HG03103 (cell line): ENCODE measurements around the gene B4GALNT3.

ENCODE experiments used
- ATAC-seq: cut with Tn5 transposase; IDR thresholded peaks from one replicate; pipeline ENCODE4 v1.9.1; 2021; ENCODE audit warnings: low read depth; ENCODE audit not compliant: unreplicated experiment

B4GALNT3 gene

DNA sequence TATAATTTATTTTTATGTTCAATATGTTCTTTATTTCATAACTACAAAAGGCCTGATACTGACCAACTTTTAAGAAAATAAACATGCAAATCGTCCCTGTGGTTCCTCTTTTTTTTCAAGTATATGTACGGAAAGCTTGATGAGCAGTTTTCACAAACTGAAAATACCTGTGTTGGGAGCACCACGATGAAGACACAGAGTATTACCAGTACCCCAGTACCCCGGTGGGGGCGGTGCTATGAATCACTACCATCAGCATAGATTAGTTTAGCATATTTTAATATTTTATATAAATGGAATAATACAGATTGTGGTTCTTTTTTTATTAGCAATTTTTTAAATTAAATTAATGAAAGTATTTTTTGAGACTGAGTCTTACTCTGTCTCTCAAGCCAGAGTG, 7.0 kb downstream of the B4GALNT3 start:
- ATAC-seq, result no peak

DNA sequence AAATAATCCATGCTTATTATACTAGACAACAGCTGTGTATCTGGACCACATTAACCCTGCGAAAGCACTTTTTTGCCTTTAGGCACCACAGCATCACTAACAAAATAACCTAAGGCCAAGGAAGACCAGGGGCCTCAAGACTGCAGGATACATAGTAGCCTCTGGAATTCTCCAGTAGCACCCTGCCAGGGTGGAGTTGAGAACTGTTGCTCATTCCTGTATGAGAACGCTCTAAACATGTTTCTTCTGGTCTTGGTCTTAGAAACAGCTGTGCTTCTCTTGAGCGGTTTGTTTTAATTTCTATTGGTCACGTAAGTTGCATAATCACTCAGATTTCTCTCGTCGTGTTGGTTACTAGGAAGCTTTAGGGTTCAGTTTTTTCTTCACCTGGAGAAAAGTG, 7.9 kb downstream of the B4GALNT3 start:
- ATAC-seq, result no peak

DNA sequence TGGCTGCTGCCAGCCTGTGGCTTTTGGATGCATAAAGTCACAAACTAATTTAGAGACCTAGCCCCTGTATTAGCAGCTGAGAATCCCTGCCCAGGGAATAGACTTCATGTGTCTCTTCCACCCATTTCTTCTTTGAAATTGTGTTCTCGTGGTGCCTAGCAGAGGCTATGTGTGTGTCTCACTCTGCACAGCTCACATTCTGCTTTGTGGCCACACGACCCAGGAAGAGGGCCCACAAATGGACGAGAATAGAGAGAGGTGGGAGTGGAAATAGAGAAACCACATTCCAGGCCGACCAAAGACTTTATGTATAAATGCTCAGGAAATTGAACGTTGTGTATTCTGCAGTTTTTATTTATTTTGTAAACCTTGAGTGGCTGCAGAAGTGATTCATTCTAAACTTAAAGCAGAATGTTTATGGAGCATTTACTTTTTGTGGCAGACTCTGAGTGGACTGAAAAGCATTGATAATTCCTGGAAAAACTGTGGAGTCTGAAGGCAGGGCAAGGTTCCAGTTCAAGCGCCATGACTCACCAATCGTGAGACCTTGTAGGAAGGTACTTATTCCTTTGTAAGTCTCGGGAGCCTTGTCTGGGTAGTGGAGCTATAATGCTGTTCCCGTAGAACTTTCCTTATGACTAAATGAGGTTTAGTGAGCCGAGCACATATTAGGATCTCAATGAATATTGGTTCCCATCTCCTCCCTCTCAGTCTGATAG, 9.1 kb downstream of the B4GALNT3 start:
- no peak for ATAC-seq

DNA sequence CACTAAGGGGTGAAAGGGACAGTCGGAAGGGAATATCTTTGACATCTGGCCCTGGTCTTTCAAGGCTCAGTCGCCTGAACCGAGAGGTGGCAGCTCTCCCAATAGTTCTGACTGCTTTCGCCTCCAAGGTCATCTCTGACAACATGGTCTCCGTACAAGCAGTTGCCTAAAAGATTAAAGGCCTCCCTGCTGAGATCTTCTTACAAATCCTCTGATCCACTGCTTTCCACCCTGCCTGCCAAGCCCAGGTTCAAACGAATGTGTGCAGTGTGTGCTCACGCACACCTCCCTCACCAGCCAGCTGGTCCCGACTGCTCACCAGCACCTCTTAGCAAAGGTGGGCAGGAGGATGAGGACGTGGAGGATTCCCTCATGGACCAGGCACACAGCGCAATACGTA, 10.4 kb downstream of the B4GALNT3 start:
- no peak for ATAC-seq

DNA sequence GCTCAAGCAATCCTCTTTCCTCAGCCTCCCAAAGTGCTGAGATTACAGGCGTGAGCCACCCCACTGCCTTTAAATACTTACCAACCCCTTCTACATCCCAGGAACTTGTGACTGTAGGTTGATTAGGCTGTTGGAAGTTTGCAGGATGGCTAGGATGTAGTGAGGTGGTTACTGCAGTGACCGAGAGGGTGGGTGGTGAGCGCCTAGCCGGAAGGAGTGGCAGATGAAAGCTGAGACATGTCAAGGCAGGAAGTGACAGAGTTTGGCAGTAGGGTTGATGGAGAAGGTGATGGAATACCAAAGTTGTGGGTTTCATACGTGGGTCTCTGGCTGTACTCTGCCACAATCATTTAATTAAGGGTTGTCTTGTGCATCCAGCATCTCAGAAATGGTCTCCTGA, 13.5 kb downstream of the B4GALNT3 start:
- ATAC-seq, result no peak

DNA sequence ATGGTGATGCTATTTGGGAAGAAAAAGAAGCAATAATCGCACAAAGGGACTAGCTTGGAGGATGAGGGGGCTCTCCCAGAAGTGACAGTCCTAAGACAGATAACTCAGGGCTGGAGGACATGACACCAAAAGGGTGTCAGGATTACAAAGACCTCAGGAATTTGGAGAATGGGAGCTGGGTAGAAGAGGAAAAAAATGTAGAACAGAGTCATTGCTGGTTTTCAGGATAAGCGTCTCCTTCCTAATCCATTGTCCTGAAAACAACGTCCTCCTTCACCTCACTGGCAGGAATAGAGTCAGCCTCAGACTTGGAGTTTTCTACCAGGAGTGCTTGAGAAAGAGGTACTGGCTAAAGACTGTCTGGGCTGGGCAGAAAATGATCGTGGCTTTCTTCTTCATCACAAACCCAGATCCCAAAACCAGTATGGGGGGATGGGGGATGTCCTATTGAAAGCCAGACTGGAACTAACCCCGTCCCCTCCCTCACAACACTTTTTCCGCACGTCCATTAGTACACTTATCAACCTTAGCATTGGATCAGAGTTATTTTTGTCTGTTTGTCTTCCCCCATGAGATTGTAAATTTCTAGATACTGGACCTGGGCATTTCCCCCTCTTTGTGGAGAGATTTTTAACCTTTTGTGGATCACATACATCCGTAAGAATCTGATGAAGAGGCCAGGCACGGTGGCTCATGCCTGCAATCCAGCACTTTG, 14.3 kb downstream of the B4GALNT3 start:
- no peak for ATAC-seq

DNA sequence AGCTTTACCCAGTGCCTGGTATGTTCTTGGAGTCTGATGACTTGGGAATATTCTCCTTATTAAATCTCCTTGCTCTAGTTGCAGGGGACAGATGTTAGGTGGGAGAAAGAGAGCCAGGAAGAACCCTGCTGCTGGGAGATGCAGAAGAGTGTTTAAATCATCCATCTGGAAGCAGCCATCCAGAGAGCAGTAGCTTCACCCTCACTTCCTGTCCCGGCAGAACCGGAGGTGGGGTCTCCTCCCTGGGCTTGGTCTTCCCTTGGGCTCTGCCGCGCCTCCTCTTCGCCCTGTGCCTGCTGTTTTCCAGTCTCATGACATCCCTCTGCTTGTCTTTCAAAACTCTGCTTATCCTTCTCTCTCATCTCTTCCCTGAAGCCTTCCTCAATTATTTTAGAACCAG, 15.5 kb downstream of the B4GALNT3 start:
- no peak for ATAC-seq

DNA sequence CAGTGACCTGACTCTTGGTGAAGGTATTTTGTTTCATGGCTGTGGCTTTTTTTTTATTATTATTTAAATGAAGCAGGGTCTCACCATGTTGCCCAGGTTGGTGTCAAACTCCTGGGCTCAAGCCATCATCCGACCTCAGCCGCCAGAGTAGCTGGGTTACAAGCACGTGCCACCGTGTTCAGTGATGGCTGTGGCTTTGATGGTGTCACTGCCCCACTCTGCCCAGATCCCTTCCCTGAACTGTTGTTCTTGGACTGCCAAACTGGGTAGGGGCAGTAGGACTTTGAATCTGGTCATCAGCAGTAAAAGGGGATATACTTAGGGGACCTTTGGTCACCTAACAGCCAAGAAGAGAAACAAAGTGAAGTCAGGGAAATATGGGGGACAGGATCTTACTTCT, 19.4 kb downstream of the B4GALNT3 start:
- no peak for ATAC-seq

DNA sequence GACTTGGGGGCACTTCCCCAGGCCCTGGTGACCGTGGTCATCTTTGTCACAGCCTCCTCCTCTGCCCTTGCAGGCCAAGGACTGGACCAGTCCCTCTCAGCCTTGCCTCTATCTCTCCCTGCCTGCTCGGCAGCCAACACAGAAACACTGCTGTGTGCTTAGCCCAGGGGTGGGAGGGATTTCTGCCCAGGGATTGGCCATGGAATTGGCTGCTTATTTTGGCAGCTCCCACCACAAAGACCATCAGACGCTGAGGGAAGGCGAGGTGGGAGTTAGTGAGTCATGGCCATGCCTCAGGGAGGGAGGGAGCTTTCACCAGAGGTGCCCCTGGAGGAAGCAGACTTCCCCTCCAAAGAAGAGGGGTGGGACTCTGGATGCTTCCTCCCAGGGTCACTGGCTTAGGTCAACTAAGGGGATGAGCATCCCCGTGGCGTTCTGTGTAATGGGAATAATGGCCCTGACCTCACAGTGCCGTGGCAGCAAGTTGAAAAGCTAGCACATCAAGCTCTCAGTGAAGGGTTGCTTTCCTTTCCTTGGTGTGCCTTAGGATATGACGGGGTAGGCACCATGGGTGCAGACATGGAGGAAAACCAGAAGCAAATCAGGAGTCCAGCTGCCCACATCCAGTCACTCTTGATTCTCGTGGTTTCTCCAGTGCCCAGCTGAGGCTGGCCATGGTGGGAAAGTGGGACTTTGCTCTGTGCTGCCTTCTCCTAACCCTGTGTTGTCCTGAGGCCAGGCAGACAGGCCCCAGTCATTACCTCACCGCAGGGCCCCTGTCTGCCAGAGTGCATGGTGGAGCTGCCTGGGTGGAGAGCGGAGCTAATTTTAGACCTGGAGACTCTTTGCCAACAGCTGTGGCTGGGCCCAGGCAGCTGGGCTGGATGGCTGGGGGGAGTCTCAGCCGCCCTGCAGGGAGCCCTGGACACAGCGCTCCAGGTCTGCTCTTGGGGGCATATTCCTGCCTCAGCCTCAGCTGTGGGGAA, 21.4 kb downstream of the B4GALNT3 start:
- no peak for ATAC-seq

DNA sequence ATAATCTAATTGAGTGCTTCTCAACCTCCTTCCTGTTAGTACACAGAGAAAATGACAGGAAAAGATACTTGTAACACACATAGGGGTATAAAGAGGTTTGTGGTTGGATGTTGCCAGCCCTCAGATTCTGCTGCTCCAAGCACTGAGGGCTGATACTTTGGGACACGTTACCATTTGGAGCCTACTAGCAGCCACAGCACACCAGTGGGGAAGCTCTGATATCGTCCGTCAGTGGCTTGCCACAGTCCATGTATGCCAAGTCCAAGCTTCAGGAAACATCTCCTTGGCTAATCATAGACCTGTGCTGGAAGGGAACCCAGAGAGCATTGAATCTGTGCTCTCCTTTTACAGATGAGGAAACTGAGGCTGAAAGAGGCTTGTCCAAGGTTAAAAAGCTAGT, 22.3 kb downstream of the B4GALNT3 start:
- no peak for ATAC-seq

DNA sequence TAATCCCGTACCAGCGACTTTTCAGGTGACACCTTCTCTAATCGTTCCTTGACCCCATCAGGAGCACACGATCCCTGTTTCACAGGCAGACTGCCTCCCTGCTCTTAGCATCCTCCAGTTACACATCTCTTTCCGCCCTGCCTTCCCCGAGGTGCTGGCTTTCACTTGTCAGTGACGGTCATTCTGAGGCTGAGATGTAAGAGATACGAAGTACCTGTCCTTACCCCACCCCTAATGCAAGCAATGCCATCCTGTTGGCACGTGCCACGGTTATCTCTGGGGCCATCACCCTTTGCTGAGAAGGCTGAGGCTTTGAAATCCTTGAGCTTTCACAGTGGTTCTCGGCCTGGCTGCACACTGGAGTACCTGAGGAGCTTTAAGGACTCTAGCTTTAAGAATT, 24.4 kb downstream of the B4GALNT3 start:
- ATAC-seq, result no peak

DNA sequence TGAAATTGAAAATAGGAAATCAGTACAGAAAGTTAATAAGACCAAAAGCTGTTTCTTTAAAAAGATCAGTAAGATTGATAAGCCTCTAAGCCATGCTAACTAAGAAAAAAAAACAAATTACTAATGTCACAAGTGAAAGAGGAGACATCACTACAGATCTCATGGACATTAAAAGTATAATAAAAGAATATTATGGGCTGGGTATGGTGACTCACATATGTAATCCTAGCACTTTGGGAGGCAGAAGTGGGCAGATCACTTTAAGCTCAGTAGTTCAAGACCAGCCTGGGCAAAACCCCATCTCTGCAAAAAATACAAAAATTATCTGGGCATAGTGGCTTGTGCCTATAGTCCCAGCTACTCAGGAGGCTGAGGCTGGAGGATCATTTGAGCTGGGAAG, 30.5 kb downstream of the B4GALNT3 start:
- no peak for ATAC-seq

DNA sequence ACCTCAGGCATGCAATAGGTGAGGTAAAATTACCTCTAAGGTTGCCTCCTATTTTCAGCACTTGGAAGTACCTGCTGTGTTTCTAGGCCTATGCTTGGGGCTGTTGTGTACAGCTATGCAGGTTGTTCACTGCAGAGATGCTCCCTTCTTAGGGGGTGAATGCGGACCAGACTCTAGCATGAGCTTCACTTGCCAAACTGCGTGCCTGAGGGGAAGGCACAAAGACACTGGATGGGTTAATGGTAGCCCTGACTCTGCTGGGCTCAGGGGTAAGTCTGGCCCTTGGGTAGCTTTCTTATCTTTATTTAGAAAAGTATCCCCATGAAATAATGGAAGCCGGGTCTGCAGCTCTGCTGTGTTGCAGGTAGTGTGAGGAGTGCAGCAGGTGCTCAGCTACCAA, 35.7 kb downstream of the B4GALNT3 start:
- no peak for ATAC-seq

DNA sequence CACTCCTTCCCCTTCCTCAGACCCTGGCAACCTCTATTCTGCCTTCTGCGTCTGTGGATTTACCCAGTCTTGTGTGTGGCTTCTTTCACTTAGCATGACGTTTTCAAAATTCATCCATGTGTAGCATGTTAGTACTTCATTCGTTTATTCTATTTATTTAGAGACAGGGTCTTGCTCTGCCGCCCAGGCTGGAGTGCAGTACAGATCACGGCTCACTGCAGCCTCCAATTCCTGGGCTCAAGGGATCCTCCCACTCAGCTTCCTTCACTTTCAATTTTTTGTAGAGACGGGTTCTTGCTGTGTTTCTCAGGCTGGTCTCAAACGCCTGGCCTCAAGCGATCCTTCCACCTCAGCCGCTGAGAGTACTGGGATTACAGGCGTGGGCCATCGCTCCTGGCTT, 37.0 kb downstream of the B4GALNT3 start:
- no peak for ATAC-seq

DNA sequence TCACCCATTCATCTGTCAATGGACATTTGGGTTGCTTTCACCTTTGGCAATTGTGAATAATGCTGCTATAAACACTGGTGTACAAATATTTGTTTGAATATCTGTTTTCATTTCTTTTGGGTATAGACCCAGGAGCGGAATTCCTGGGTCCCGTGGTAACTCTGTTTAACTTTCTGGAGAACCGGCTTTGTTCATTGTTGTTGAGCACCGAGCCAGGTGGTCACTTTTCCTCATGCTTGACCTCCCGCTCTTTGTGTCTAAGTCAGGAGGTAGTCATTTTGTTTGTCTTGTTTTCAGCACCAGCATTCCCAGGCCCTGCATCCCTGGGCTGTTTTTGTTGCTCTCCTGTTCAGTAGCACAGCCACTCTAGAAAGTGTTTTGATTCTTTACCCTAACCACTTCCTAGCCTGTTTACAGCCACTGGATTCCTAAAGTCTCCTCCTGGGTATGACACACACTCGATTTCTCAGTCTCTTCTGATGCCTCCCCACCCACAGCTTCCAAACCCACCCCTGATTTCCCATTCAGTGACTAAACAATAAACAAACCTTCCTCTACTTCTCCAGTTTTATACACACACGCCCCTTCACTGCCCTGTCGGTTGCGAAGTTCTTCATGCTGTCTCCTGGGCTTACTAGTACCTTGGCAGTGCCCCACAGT, 37.9 kb downstream of the B4GALNT3 start:
- ATAC-seq, result no peak

DNA sequence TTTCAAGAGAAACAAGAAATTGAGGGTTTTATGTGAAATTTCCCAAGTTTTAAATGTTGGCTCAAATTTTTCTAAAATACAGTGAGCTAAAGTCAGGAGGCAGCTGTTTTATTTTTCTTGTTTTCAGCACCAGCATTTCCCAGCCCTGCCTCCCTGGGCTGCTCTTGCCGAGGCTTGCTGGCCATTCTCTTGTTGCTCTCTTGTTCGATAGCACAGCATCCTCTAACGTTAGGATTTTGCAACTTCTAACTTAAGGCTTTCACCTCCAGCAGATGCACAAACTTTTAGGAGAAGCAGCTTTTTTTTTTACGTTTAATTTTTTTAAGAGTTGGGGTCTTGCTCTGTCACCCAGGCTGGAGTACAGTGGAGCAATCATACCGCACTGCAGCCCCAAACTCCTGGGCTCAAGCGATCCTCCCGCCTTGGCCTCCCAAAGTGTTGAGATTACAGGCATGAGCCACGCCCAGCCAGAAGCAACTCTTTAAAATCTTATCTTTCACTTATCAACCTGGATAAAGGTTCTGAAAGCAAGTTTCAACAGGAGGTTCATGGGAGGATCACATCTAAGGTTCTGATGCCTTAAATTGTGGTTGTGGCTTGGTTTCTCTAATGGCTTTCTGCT, 40.2 kb downstream of the B4GALNT3 start:
- no peak for ATAC-seq

DNA sequence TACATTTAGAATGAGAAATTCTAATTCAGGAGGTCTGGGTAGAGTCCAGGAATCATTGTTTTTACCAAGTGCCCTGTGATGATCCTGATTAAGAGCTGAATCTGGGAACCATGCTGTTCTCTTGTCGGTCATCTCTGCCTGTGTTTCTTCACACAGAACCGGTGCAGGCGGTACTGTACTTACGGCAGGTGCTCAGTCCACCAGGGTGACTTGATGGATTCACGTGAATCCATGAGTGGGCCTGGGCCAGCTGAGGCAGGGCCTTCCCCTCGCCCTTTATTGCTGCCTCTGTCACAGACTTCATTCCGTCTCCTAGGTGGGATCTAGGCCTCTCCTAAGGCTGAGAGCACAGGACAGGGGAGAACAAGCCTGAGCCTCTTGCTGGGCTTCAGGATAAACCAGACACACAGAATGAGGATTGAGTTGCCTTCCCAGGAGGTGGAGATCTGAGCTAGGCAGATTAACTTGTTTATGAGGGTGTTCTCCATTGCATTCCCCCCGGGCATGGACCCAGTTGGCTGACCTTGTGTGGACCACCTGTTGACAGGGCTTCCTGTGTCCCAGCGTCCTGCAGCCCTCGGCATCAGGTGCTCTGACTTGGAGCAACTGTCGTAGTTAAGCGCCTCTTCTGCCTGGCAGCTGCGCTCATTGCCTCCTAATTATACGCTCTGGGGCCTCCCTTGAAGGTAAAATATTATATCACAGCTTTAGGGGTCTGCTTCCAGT, 42.1 kb downstream of the B4GALNT3 start:
- no peak for ATAC-seq

DNA sequence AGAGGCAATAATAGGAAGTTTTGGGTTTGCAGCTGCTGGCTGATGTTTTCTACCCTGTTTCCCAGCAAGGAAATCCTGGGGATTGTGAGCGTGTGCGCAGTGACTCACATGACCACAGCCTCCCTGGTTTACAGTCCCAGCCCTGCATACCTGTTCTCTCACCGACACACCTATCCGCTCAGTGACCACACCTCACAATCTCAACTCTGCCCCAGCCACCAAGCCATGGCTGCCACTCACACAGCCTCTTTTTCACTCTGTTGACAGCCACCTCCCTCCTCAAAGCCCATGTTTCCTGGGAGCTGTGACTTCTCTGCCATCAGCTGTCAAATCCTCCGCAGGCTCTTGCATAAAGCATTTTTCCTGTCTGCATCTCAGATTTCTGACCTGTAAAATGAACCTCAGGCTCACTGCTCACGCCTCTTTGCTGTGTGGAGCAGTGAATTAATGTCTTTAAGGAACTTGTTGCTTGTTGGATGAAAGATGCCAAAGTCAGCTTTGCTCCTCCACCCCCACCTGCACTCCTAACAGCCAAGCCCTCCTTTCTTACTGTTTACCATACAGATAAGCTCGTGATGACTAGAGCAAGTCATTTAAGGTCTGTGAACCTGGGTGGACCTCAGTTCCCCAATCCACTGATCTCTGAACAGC, 43.5 kb downstream of the B4GALNT3 start:
- ATAC-seq, result no peak

DNA sequence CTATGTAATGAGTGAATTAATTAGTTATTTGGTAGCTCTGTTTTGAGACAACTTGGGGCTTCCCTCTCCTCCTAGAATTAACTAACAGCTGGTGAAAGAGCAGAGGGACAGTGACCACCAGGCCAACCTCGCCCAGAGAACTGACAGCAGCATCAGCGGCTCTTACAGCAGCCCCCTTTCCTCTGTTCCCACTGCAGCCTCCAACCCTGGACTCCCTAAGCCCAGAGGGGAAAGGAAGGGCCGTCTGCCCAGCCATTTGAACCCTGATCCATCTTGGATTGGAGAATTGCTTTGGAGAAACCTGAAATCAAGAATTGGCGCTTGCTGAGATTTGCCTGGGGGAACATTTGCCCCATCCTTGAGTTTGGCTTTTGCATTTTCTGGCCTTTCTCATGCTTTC, 45.5 kb downstream of the B4GALNT3 start:
- ATAC-seq, result no peak
